ENCODE measurements around the gene VCAN.

GRCh38 chr5:83527221-83527620, 55.7 kb downstream of the VCAN start:
- TF ChIP-seq SP1 (IDR thresholded peaks at IDR 0.05), result no peak
- no peak for TF ChIP-seq HDGF (IDR thresholded peaks at IDR 0.05; ENCODE audit: borderline replicate concordance)
- TF ChIP-seq FOXA1 (IDR thresholded peaks at IDR 0.05), result no peak
- TF ChIP-seq ELF4 (IDR thresholded peaks at IDR 0.05), result no peak
- no peak for TF ChIP-seq CTBP1 (IDR thresholded peaks at IDR 0.05; ENCODE audit: borderline replicate concordance)
- no peak for TF ChIP-seq FOXK2 (IDR thresholded peaks at IDR 0.05)
- TF ChIP-seq SUZ12 (IDR thresholded peaks at IDR 0.05), result no peak
- no peak for TF ChIP-seq TARDBP (IDR thresholded peaks at IDR 0.05)
